H1 (cell line): ENCODE results near the gene EPHA4.

Experiments used
- GABPA ChIP-seq: IDR thresholded peaks from 2 replicates; pipeline ENCODE4 v1.6.1; 2011; ENCODE audit warnings: mild to moderate bottlenecking, low read length, moderate library complexity, borderline replicate concordance; ENCODE audit not compliant: insufficient read depth
- KDM1A ChIP-seq: fragments of 200-600, 300-600 bp; sonication (generic); IDR thresholded peaks from 2 replicates; pipeline ENCODE4 v1.7.1; 2016; ENCODE audit warnings: mild to moderate bottlenecking, low read length, borderline replicate concordance
- POLR2A ChIP-seq, 2 experiments: IDR thresholded peaks; 1 replicate in 1 of 2; 2 replicates in 1 of 2; pipeline ENCODE4 v1.6.1; 2011; ENCODE audit warnings: low read depth in 2 of 2, low read length in 2 of 2, mild to moderate bottlenecking in 2 of 2; ENCODE audit errors: control extremely low read depth in 1 of 2
- POLR2AphosphoS5 ChIP-seq: IDR thresholded peaks from 2 replicates; pipeline ENCODE4 v1.6.1; 2011; ENCODE audit warnings: low read depth, low read length
- SIN3A ChIP-seq, 2 experiments: IDR thresholded peaks in 1 of 2; conservative IDR thresholded peaks in 1 of 2; 2 replicates each; pipeline ENCODE4 v1.6.1; 2011 to 2012; ENCODE audit warnings: low read length in 2 of 2, improper control_type of control experiment in 1 of 2, low read depth in 1 of 2, mild to moderate bottlenecking in 1 of 2
- TEAD4 ChIP-seq: IDR thresholded peaks from 2 replicates; pipeline ENCODE4 v1.6.1; 2012; ENCODE audit warnings: low read depth, low read length, inconsistent platforms, mixed read lengths
- YY1 ChIP-seq: IDR thresholded peaks from 2 replicates; pipeline ENCODE4 v1.6.1; 2011; ENCODE audit warnings: low read depth, mild to moderate bottlenecking, low read length
- TF ChIP-seq, protein P1 (sequence below), 3 experiments: IDR thresholded peaks; 1 replicate in 2 of 3; 2 replicates in 1 of 3; pipeline versions ENCODE4 v1.5.1 to v1.6.1; 2011; ENCODE audit warnings: low read length in 3 of 3, mild to moderate bottlenecking in 3 of 3, inconsistent platforms in 2 of 3, low read depth in 1 of 3, moderate library complexity in 1 of 3; ENCODE audit not compliant: insufficient read depth in 1 of 3; ENCODE audit errors: control extremely low read depth in 1 of 3
- TF ChIP-seq, protein P2 (sequence below): IDR thresholded peaks from 2 replicates; pipeline ENCODE4 v1.6.1; 2012; ENCODE audit warnings: inconsistent platforms

DNA sequence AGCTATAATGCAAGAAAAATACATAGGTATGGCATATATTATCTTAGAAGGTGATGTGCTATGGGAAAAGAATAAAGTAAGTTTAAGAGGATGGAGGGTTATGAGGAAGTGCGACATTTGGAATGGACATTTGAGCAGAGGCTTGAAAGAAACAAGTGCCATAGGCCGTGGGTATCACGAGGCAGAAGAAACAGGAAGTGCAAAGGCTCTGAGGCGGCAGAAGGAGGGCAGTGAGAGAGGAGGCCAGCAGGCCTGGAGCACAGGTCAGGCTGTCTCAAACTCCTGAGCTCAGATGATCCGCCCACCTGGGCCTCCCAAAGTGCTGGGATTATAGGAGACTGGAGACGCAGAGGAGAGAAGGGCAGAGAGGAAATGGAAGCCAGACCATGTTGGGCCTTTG is 40.7 kb upstream of the EPHA4 start:
- no peak for TF ChIP-seq TEAD4
- TF ChIP-seq, protein P1, sequence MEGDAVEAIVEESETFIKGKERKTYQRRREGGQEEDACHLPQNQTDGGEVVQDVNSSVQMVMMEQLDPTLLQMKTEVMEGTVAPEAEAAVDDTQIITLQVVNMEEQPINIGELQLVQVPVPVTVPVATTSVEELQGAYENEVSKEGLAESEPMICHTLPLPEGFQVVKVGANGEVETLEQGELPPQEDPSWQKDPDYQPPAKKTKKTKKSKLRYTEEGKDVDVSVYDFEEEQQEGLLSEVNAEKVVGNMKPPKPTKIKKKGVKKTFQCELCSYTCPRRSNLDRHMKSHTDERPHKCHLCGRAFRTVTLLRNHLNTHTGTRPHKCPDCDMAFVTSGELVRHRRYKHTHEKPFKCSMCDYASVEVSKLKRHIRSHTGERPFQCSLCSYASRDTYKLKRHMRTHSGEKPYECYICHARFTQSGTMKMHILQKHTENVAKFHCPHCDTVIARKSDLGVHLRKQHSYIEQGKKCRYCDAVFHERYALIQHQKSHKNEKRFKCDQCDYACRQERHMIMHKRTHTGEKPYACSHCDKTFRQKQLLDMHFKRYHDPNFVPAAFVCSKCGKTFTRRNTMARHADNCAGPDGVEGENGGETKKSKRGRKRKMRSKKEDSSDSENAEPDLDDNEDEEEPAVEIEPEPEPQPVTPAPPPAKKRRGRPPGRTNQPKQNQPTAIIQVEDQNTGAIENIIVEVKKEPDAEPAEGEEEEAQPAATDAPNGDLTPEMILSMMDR (IDR thresholded peaks at IDR 0.05; ENCODE audit: control extremely low read depth in 1 of 3, insufficient read depth in 1 of 3, low read depth in 1 of 3, low read length in 3 of 3): no peak
- TF ChIP-seq YY1: no peak
- TF ChIP-seq GABPA: no peak
- no peak for TF ChIP-seq POLR2AphosphoS5
- TF ChIP-seq KDM1A: no peak
- TF ChIP-seq, protein P2, sequence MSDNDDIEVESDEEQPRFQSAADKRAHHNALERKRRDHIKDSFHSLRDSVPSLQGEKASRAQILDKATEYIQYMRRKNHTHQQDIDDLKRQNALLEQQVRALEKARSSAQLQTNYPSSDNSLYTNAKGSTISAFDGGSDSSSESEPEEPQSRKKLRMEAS: no peak
- TF ChIP-seq SIN3A (conservative IDR thresholded peaks at IDR 0.05 in 1 of 2, IDR thresholded peaks at IDR 0.05 in 1 of 2; ENCODE audit: low read depth in 1 of 2, low read length in 2 of 2): no peak
- no peak for TF ChIP-seq POLR2A (IDR thresholded peaks at IDR 0.05; ENCODE audit: control extremely low read depth in 1 of 2, low read depth in 2 of 2, low read length in 2 of 2)
